ENCODE results near the gene GIPC1. TPM values are rescaled to one million over a fixed set of nuclear protein-coding genes. Genes with fewer than 3 reads are reported as not detected.
A peak's percentile ranks its signal among the peaks of the same experiment; 100 is the strongest.

GIPC1 gene
- total and polyA plus RNA-seq, 8 donors: 73.3 to 662 (median 122) TPM

GRCh38 chr19:14476673-14477401 lies 19.1 kb downstream of the GIPC1 start:
- H3K27ac ChIP-seq: peak overlapping the region; percentile 1 to 82 (median 73)
- peak; percentile 51 to 85 for DNase-seq
- H3K4me3 ChIP-seq: no peak overlapping the region
- WGBS, 5 donors: 36 to 49% (median 45%) methylated on average over 24 to 26 of the region's 26 CpGs
- intact Hi-C loops (cut with DNase I; ENCODE audit: low total_unique reads): no loop called here
- peaks cover 16 to 44% (median 41%) of the 10 kb centered on the region in 4 donors for H3K36me3 ChIP-seq
- H3K27me3 ChIP-seq: peaks cover 0 to 47% (median 29%) of the 10 kb centered on the region in 3 donors
- H3K4me1 ChIP-seq: peaks cover 59 to 77% (median 65%) of the 10 kb centered on the region in 4 donors
- peak; percentile 5 to 37 (median 25) for TF ChIP-seq POLR2AphosphoS5 (IDR thresholded peaks at IDR 0.05)
- no peak for TF ChIP-seq EP300 (IDR thresholded peaks at IDR 0.05)
- H3K9me3 ChIP-seq: no peaks in the 10 kb centered on the region

GRCh38 chr19:14476327-14476672 lies 19.6 kb downstream of the GIPC1 start:
- intact Hi-C loops (cut with DNase I; ENCODE audit: low total_unique reads): no loop called here
- Histone ChIP-seq H3K36me3 (peaks cover 16 to 46% (median 44%) of the 10 kb centered on the region in 4 donors), H3K27me3 (peaks cover 0 to 47% (median 29%) of the 10 kb centered on the region in 3 donors), H3K4me1 (peaks cover 61 to 81% (median 69%) of the 10 kb centered on the region in 4 donors), H3K4me3 (no peak overlapping the region), H3K27ac (peak overlapping the region in 4 of 5 donors; percentile 18 to 82 (median 74)), H3K9me3 (no peaks in the 10 kb centered on the region)
- DNase-seq: no peak
- TF ChIP-seq EP300 (IDR thresholded peaks at IDR 0.05) (no peak), POLR2A (IDR thresholded peaks at IDR 0.05) (no peak), POLR2AphosphoS5 (IDR thresholded peaks at IDR 0.05) (no peak), CTCF (IDR thresholded peaks at IDR 0.05) (no peak)
- WGBS, 5 donors: 72 to 79% (median 76%) methylated on average over 6 to 7 of the region's 7 CpGs

- 5 to 11% (median 7%) methylated on average over 23 to 33 of the region's 33 CpGs for WGBS, 5 donors
- DNase-seq: peak in 1 of 2 donors; percentile 82
- Histone ChIP-seq H3K27ac (peak within 1 kb of the TSS in 4 of 5 donors; percentile 18 to 82 (median 74)), H3K27me3 (peaks cover 0 to 47% (median 29%) of the 10 kb centered on the region in 3 donors), H3K9me3 (no peaks in the 10 kb centered on the region), H3K4me1 (peaks cover 61 to 78% (median 69%) of the 10 kb centered on the region in 4 donors), H3K36me3 (peaks cover 20 to 47% (median 45%) of the 10 kb centered on the region in 4 donors), H3K4me3 (peak within 1 kb of the TSS; percentile 18 to 46 (median 26))
- TF ChIP-seq POLR2A (IDR thresholded peaks at IDR 0.05) (no peak), CTCF (IDR thresholded peaks at IDR 0.05) (peak in 3 of 7 experiments; percentile 5 to 48 (median 22))
- intact Hi-C loops (cut with DNase I; ENCODE audit: low total_unique reads): no loop called here
These were observed 20.5 kb downstream of the GIPC1 start, which contains the start of gene PTGER1 for GRCh38 chr19:14475251-14476073. TSS of gene PTGER1 (minus strand) at chr19:14475354. CDS start at chr19:14474320, 1,034 bp downstream.

GRCh38 chr19:14474827-14475226 lies 21.1 kb downstream of the GIPC1 start:
- Histone ChIP-seq H3K4me1 (peaks cover 61 to 71% (median 66%) of the 10 kb centered on the region in 4 donors), H3K9me3 (no peaks in the 10 kb centered on the region), H3K27ac (peak overlapping the region in 4 of 5 donors; percentile 18 to 82 (median 74)), H3K4me3 (peak overlapping the region; percentile 18 to 29 (median 26)), H3K27me3 (peaks cover 0 to 47% (median 29%) of the 10 kb centered on the region in 3 donors), H3K36me3 (peaks cover 27 to 47% (median 45%) of the 10 kb centered on the region in 4 donors)
- WGBS, 5 donors: 30 to 42% (median 36%) methylated on average over 11 to 12 of the region's 12 CpGs
- intact Hi-C loops (cut with DNase I; ENCODE audit: low total_unique reads): no loop called here
- no peak for DNase-seq
- TF ChIP-seq CTCF (IDR thresholded peaks at IDR 0.05): no peak
- TF ChIP-seq POLR2AphosphoS5 (IDR thresholded peaks at IDR 0.05): no peak
- no peak for TF ChIP-seq POLR2A (IDR thresholded peaks at IDR 0.05)
- TF ChIP-seq EP300 (IDR thresholded peaks at IDR 0.05): no peak

Data from stomach (tissue), 9 donors.